C4-2B (cell line): ENCODE results near the gene NREP.

Source experiments
- ZFX ChIP-seq: fragments of 450-650 bp; IDR thresholded peaks from 2 replicates; pipeline ENCODE4 v1.6.1; 2017
- TF ChIP-seq, protein P1 (sequence below): fragments of 450-650 bp; conservative IDR thresholded peaks from 2 replicates; pipeline ENCODE4 v1.5.1; 2017; ENCODE audit warnings: mild to moderate bottlenecking

DNA sequence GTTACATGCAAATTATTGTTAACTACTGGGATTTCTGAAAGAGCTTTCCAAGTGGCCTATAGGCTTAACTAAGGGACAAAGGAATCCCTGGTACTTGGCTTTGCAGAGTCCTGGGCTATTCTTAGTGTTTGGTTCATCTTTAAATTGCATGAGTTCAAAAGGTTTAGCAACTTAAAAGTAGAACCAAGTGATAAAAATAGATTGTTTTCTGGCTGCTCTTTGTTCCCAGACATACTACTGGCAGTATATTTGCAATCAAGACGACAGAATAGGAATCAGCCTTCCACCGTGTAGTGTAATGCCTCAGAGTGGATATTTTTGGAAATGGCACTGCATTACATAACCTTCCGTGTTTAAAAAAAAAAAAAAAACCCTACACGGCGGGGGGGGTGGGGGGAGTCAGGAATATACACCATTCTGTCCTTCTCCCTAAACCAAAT is 1.0 kb downstream of the NREP start:
- TF ChIP-seq, protein P1, sequence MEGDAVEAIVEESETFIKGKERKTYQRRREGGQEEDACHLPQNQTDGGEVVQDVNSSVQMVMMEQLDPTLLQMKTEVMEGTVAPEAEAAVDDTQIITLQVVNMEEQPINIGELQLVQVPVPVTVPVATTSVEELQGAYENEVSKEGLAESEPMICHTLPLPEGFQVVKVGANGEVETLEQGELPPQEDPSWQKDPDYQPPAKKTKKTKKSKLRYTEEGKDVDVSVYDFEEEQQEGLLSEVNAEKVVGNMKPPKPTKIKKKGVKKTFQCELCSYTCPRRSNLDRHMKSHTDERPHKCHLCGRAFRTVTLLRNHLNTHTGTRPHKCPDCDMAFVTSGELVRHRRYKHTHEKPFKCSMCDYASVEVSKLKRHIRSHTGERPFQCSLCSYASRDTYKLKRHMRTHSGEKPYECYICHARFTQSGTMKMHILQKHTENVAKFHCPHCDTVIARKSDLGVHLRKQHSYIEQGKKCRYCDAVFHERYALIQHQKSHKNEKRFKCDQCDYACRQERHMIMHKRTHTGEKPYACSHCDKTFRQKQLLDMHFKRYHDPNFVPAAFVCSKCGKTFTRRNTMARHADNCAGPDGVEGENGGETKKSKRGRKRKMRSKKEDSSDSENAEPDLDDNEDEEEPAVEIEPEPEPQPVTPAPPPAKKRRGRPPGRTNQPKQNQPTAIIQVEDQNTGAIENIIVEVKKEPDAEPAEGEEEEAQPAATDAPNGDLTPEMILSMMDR, result 0 out of 2 replicates have a peak, but pooled peaks have one; percentile 3
- no peak for TF ChIP-seq ZFX
